GM18511 (cell line): Measurements from ENCODE around the gene EYS.
"Not testable (repeated sequence)": the region's sequence is repeated elsewhere in the genome, so short reads cannot be mapped to it uniquely, and the experiment has no call there.

Experiments used
- ATAC-seq: cut with Tn5 transposase; IDR thresholded peaks from one replicate; pipeline ENCODE4 v1.9.1; 2021; ENCODE audit warnings: mild to moderate bottlenecking, moderate library complexity; ENCODE audit not compliant: unreplicated experiment

EYS gene

GRCh38 chr6:63813566-63814120 lies 1893.4 kb downstream of the EYS start:
- ATAC-seq: no peak

GRCh38 chr6:63808576-63808975 lies 1898.5 kb downstream of the EYS start:
- no peak for ATAC-seq

- ATAC-seq: no peak
Measured at GRCh38 chr6:63807056-63807455, 1900.0 kb downstream of the EYS start.

- ATAC-seq: no peak
Measured at GRCh38 chr6:63806573-63806913, 1900.5 kb downstream of the EYS start.

GRCh38 chr6:63805808-63806572 lies 1901.0 kb downstream of the EYS start:
- no peak for ATAC-seq

- ATAC-seq: no peak
Measured at GRCh38 chr6:63805345-63805744, 1901.7 kb downstream of the EYS start.

GRCh38 chr6:63804381-63804956 lies 1902.6 kb downstream of the EYS start:
- ATAC-seq: no peak

GRCh38 chr6:63803371-63803770 lies 1903.7 kb downstream of the EYS start:
- no peak for ATAC-seq

GRCh38 chr6:63802606-63803206 lies 1904.3 kb downstream of the EYS start:
- peak; percentile 44 for ATAC-seq

GRCh38 chr6:63800386-63800785 lies 1906.6 kb downstream of the EYS start:
- not testable (repeated sequence) for ATAC-seq

GRCh38 chr6:63799813-63800212 lies 1907.2 kb downstream of the EYS start:
- ATAC-seq: no peak

- ATAC-seq: no peak
Measured at GRCh38 chr6:63799313-63799712, 1907.7 kb downstream of the EYS start.

GRCh38 chr6:63798378-63798777 lies 1908.6 kb downstream of the EYS start:
- no peak for ATAC-seq

GRCh38 chr6:63797721-63798120 lies 1909.3 kb downstream of the EYS start:
- ATAC-seq: no peak

- no peak for ATAC-seq
Measured at GRCh38 chr6:63795826-63796225, 1911.2 kb downstream of the EYS start.

GRCh38 chr6:63795006-63795405 lies 1912.0 kb downstream of the EYS start:
- no peak for ATAC-seq

- ATAC-seq: no peak
Measured at GRCh38 chr6:63793465-63794137, 1913.4 kb downstream of the EYS start.

- ATAC-seq: no peak
Measured at GRCh38 chr6:63792736-63793464, 1914.1 kb downstream of the EYS start.

GRCh38 chr6:63790334-63790733 lies 1916.7 kb downstream of the EYS start:
- peak; percentile 80 for ATAC-seq

- no peak for ATAC-seq
Measured at GRCh38 chr6:63789699-63790098, 1917.3 kb downstream of the EYS start.

GRCh38 chr6:63788569-63788968 lies 1918.5 kb downstream of the EYS start:
- ATAC-seq: no peak
